Stomach (tissue), 9 donors: ENCODE results near the gene STK24. TPM values are rescaled to one million over a fixed set of nuclear protein-coding genes. Genes with fewer than 3 reads are reported as not detected.

Experiments
- DNase-seq, 2 donors: peaks; one replicate each; pipeline versions ENCODE4 v3.0.0 to v3.0.0-alpha.2; 2013 to 2019
- H3K27ac ChIP-seq, 5 donors: fragments of 200-600 bp in 4 of 5; sonication (generic) in 4 of 5; one replicate each; pipeline ENCODE4 v1.5.1; 2013 to 2019; ENCODE audit warnings: mild to moderate bottlenecking in 1 of 5, moderate library complexity in 1 of 5
- H3K27me3 ChIP-seq, 3 donors: fragments of 200-600 bp; sonication (generic); one replicate each; pipeline ENCODE4 v1.5.1; 2017 to 2019; ENCODE audit warnings: mixed run types in 1 of 3
- H3K36me3 ChIP-seq, 4 donors: fragments of 200-600 bp; sonication (generic); 1 replicate in 3 of 4; 2 replicates in 1 of 4; pipeline ENCODE4 v1.5.1; 2016 to 2019
- H3K4me1 ChIP-seq, 4 donors: fragments of 200-600 bp; sonication (generic); one replicate each; pipeline ENCODE4 v1.5.1; 2016 to 2019
- H3K4me3 ChIP-seq, 4 donors: fragments of 200-600 bp; sonication (generic) in 3 of 4; one replicate each; pipeline ENCODE4 v1.5.1; 2016 to 2019; ENCODE audit warnings: mild to moderate bottlenecking in 1 of 4
- H3K9me3 ChIP-seq, 4 donors: fragments of 200-600 bp; sonication (generic); one replicate each; pipeline ENCODE4 v1.5.1; 2016 to 2019
- EP300 ChIP-seq: sonication (generic); formaldehyde crosslinking; IDR thresholded peaks from one replicate; pipeline ENCODE4 v1.6.1; 2017; ENCODE audit warnings: antibody characterized with exemption
- POLR2A ChIP-seq, 4 donors: fragments of 450-650 bp; IDR thresholded peaks; one replicate each; pipeline ENCODE4 v1.6.1; 2016; ENCODE audit warnings: antibody characterized with exemption in 4 of 4, control low read depth in 2 of 4, mild to moderate bottlenecking in 1 of 4, moderate library complexity in 1 of 4
- POLR2AphosphoS5 ChIP-seq, 3 donors: sonication (generic); formaldehyde crosslinking; IDR thresholded peaks; one replicate each; pipeline ENCODE4 v1.6.1; 2016; ENCODE audit warnings: antibody characterized with exemption in 3 of 3
- WGBS, 5 donors: extraction: QIAGEN DNeasy Blood & Tissue Kit in 3 of 5; methylation state at CpG; one replicate each; pipeline versions ENCODE4 v1.1.5 to v1.1.7; 2013 to 2018; 5-methylcytosine and 5-hydroxymethylcytosine counted together
- intact Hi-C: fragments of 100-400 bp; cut with DNase I; formaldehyde crosslinking; loops from one replicate; pipeline ENCODE4 v1.15.1; 2023; ENCODE audit warnings: low total_unique reads
- polyA plus RNA-seq, 3 donors: library from polyadenylated mRNA; stranded (reverse); fragments of 200-250 nt; gene quantifications; one replicate each; pipeline ENCODE4 v1.2.3, GENCODE V29; 2013
- total RNA-seq, 5 donors: library from RNA; depleted of rRNA; stranded (reverse); fragments of >200 nt; gene quantifications; one replicate each; pipeline versions ENCODE4 v1.1.0 to v1.2.3, GENCODE V29; 2014 to 2016
- TF ChIP-seq, protein P1 (sequence below), 7 experiments: fragments of 450-650 bp in 4 of 7; fragments of 200-600 bp in 3 of 7; sonication (generic) in 3 of 7; IDR thresholded peaks; one replicate each; pipeline ENCODE4 v1.5.1; 2016 to 2019; ENCODE audit warnings: antibody characterized with exemption in 7 of 7, control low read depth in 2 of 7, mild to moderate bottlenecking in 1 of 7
- donor health status: healthy with polysubstance abuse.
- donor health status: Bipolar disorder and iron deficiency.
- donor health status: healthy.

Gene STK24
- total and polyA plus RNA-seq, 8 donors = 33.0 to 139 (median 59.5) TPM

DNA sequence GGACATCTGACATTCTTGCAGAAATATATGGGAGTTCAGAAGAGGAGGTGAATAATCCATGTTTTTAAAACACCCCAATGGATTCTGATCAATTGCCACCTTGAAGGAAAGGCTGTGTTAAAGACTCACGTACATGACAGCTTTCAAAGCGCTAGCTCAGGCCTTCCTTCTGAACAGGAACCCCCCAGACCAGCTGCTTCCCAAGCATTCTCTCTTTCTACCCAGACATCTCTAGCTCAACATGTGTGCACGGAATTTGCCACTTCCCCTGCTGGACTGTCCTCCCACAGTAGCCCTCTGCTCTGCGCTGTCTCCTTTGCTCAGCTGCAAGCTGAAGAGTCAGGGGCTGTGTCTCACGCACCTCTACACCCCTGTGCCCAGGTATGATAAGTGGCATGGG lies 54.5 kb downstream of the STK24 start:
- no peak overlapping the region for H3K27ac ChIP-seq
- peaks cover 39 to 88% (median 67%) of the 10 kb centered on the region in 4 donors for H3K4me1 ChIP-seq

DNA sequence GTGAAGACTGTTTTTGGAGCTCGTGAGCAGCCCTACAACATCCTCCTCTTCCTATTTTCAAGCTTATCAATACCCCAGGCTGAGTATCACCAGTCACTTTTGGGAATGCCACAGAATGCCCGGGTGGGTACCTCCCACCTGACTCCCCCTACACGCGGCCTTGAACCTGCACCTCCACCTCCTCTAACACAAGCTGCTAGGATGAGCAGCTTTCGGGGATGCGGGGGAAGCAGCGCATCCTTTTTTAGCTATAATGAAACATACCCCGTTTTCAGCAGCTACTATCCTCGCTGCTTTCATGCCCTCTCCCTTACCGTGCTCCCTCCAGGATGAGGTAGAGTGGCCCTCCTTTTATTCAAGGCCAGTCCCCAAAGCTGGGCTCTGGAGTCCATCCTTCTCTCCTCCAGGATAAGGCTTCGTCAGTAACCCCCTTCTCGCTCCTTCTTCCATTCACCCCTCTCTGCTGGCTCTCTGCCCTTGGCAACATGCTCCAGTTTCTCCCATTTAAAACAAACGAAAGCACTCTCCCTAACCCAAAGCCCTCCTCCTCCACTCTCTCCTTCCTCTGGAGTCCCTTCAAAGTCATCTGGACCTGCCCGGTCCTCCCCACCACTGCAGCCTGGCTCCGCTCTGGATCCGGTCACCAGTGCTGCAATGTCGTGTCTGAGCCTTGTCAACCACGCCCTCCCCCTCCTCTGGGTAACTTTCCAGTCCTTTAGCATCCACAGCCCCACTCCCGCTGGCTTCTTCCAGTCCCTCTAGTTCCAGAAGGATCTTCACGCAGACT lies 55.3 kb downstream of the STK24 start:
- WGBS, 5 donors = 81 to 86% (median 85%) methylated on average over 20 of the region's 20 CpGs
- TF ChIP-seq POLR2A (IDR thresholded peaks at IDR 0.05) (no peak), EP300 (no peak), POLR2AphosphoS5 (IDR thresholded peaks at IDR 0.05) (no peak)
- TF ChIP-seq, protein P1, sequence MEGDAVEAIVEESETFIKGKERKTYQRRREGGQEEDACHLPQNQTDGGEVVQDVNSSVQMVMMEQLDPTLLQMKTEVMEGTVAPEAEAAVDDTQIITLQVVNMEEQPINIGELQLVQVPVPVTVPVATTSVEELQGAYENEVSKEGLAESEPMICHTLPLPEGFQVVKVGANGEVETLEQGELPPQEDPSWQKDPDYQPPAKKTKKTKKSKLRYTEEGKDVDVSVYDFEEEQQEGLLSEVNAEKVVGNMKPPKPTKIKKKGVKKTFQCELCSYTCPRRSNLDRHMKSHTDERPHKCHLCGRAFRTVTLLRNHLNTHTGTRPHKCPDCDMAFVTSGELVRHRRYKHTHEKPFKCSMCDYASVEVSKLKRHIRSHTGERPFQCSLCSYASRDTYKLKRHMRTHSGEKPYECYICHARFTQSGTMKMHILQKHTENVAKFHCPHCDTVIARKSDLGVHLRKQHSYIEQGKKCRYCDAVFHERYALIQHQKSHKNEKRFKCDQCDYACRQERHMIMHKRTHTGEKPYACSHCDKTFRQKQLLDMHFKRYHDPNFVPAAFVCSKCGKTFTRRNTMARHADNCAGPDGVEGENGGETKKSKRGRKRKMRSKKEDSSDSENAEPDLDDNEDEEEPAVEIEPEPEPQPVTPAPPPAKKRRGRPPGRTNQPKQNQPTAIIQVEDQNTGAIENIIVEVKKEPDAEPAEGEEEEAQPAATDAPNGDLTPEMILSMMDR (IDR thresholded peaks at IDR 0.05) = no peak
- Histone ChIP-seq H3K4me3 (no peak overlapping the region), H3K27ac (no peak overlapping the region), H3K36me3 (peaks cover 0 to 21% (median 8%) of the 10 kb centered on the region in 4 donors), H3K9me3 (no peaks in the 10 kb centered on the region), H3K27me3 (no peaks in the 10 kb centered on the region), H3K4me1 (peaks cover 39 to 88% (median 66%) of the 10 kb centered on the region in 4 donors)
- peak in 1 of 2 donors; percentile 50 for DNase-seq
- intact Hi-C loops = no loop called here

More for the DNA sequence above, 54.5 kb downstream of the STK24 start:
- Histone ChIP-seq H3K9me3 (no peaks in the 10 kb centered on the region), H3K4me3 (no peak overlapping the region), H3K27me3 (no peaks in the 10 kb centered on the region), H3K36me3 (peaks cover 0 to 16% (median 6%) of the 10 kb centered on the region in 4 donors)
- no peak for DNase-seq
- intact Hi-C loops = no loop called here
- WGBS, 5 donors = 87 to 93% (median 88%) methylated on average over 5 of the region's 5 CpGs
- no peak for TF ChIP-seq POLR2AphosphoS5 (IDR thresholded peaks at IDR 0.05)
- TF ChIP-seq, protein P1 (IDR thresholded peaks at IDR 0.05) = no peak
- no peak for TF ChIP-seq EP300
- TF ChIP-seq POLR2A (IDR thresholded peaks at IDR 0.05) = no peak

DNA sequence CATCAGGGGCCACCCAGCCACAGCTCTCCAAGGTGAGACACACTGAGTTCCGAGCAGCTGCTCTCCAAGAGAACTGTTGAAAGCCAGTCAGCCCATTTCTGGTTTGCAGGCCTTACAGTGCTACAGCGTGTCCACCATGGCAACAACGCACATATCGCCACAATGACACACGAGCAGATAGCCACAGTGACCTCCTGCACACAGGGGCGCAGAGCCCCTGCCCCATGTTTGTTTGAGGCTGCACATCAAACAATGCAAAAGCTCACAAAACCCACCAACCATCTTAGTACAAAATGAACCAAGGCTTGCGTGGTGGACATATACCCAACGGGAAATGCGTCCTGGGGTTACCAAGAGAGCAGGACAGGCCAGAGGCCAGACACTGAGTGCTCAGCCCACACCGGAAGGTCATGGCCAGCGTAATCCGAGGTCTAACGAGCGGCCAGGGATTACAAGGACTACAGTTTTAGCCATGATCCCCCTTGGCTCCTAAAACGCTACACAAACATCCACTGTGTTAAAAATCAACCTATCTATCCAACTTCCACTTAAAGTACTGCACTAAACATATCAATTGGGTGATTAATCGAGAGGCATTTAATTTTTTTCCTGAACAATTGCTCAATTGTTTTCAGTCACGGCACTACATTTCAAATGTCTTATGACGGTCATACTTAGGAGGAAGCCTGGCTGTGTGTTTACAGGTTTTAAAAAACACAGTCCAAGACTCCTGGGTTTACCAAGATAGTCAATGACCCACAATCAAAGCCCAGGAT lies 56.0 kb downstream of the STK24 start:
- TF ChIP-seq POLR2A (IDR thresholded peaks at IDR 0.05) (no peak), EP300 (no peak), POLR2AphosphoS5 (IDR thresholded peaks at IDR 0.05) (no peak)
- TF ChIP-seq, protein P1 (IDR thresholded peaks at IDR 0.05) = no peak
- 83 to 89% (median 86%) methylated on average over 18 of the region's 18 CpGs for WGBS, 5 donors
- intact Hi-C loops = no loop called here
- H3K27me3 ChIP-seq = no peaks in the 10 kb centered on the region
- H3K27ac ChIP-seq = peak overlapping the region in 1 of 5 donors; percentile 1
- peaks cover 0 to 25% (median 8%) of the 10 kb centered on the region in 4 donors for H3K36me3 ChIP-seq
- no peak overlapping the region for H3K4me3 ChIP-seq
- peaks cover 36 to 88% (median 63%) of the 10 kb centered on the region in 4 donors for H3K4me1 ChIP-seq
- no peaks in the 10 kb centered on the region for H3K9me3 ChIP-seq
- DNase-seq = no peak

DNA sequence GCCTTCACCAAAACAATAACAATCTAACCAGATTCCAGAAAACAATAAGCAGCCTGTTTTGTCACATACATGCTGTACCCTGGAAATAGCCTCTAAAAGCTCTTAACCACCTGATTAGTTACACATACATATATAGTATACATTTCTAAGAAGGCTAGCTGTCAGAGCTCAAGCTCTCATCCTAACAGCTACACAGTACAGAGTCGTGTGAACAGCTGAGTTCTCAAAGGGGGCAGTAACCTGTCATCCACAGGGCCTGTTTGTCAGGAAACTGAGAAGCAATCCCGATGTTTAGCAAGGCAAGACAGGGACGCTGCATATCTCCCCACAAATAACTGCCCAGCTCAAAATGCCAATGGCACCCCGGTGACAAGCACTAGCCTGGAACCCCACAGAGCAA lies 56.9 kb downstream of the STK24 start:
- WGBS, 5 donors = 62 to 73% (median 68%) methylated on average over 4 of the region's 4 CpGs
- intact Hi-C loops = no loop called here
- TF ChIP-seq, protein P1 (IDR thresholded peaks at IDR 0.05) = no peak
- no peak for TF ChIP-seq POLR2AphosphoS5 (IDR thresholded peaks at IDR 0.05)
- H3K4me1 ChIP-seq = peaks cover 36 to 85% (median 58%) of the 10 kb centered on the region in 4 donors
- H3K9me3 ChIP-seq = no peaks in the 10 kb centered on the region
- peaks cover 0 to 25% (median 8%) of the 10 kb centered on the region in 4 donors for H3K36me3 ChIP-seq
- H3K27me3 ChIP-seq = no peaks in the 10 kb centered on the region
- H3K27ac ChIP-seq = peak overlapping the region in 1 of 5 donors; percentile 1
- no peak overlapping the region for H3K4me3 ChIP-seq
- DNase-seq = no peak
